GM18520 (cell line): Measurements from ENCODE around the gene SPATA1.

ENCODE experiments used
- ATAC-seq: cut with Tn5 transposase; IDR thresholded peaks from one replicate; pipeline ENCODE4 v1.9.1; 2021; ENCODE audit not compliant: unreplicated experiment

Gene SPATA1

DNA sequence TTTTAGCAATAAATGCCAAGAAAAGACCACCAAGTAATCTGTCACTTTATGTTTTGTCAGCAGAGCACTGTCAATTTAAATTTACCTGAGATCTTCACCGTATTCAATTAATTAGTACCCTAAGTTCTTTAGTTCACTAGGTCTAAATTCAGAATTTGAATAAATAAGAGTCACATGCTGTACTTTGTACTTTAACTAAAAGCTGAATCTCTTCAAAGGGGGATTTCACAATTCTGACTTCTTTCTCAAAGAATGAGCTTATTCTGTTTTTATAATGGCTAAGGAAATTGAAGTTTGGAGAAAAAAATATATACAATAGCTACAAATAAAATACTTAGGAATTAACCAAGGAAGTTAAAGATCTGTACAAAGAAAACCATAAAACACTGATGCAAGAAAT, 2.3 kb downstream of the SPATA1 start:
- no peak for ATAC-seq

DNA sequence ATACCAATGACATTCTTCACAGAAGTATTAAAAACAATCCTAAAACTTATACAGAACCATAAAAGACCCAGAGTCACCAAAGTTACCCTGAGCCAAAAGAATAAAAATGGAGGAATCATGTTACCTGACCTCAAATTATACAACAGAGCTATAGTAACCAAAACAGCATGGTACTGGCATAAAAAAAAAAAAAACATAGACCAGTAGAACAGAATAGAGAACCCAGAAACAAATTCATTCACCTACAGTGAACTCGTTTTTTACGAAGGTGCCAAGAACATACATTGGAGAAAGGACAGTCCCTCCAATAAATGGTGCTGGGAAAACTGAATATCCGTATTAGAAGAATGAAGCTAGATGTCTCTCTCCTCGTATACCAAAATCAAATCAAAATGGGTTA, 2.8 kb downstream of the SPATA1 start:
- ATAC-seq = no peak

DNA sequence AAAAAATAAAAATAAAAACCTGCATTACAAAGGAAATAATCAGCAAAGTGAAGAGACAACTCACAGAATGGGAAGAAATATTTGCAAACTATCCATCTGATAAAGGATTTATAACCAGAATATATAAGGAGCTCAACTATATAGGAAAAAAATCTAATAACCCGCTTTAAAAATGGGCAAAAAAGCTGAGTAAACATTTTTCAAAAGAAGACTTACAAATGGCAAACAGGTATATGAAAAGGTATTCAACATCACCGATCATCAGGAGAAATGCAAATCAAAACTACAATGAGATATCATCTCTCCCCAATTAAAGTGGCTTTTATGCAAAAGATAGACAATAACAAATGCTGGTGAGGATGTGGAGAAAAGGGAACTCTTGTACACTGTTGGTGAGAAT, 4.0 kb downstream of the SPATA1 start:
- ATAC-seq = no peak

DNA sequence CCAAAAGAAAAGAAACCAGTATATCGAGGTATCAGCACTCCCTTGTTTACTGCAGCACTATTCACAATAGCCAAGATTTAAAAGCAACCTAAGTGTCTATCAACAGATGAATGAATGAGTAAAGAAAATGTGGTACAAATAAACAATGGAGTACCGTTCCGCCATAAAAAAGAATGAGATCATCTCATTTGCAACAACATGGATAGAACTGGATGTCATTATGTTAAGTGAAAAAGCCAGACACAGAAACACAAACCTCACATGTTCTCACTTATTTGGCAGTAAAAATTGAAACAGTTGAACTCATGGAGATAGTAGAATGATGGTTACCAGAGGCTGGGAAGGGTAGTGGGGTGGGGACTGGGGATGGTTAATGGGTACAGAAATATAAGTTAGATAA, 4.5 kb downstream of the SPATA1 start:
- ATAC-seq = no peak

DNA sequence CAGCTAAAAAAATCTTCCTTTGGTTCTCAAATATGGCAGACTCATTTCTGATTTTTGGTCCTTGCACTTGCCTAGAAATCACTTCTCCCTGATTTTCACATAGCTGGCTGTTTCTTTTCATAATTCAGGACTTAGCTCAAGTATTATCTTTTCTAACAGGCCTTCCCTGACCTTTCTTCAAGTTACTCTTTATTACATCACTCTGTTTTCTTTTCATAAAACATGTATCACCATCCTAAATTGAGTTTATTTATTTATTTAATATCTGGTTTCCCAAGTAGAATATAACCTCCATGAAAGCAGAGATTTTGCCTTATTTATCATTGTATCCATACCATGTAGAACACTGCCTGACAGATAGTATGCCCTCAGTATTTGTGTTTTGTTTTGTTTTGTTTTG, 18.4 kb downstream of the SPATA1 start:
- ATAC-seq = no peak

DNA sequence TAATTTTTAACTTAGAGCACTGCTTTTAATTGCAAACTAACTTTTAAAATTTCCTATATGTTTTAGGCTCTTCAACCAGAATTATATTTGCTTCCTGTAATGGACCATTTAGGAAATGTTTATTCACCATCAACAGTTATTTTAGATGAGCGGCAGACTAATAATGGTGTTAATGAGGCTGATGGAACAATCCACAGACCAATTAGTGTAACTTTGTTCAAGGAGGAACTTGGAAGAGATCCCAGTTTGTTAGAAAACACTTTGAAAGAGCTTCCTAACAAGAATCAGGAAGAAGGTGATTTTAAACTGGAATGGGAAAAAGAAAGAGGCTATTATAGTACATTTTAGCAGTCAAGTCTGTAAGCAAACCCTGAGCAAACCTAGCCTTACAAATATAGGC, 19.6 kb downstream of the SPATA1 start:
- ATAC-seq = no peak

DNA sequence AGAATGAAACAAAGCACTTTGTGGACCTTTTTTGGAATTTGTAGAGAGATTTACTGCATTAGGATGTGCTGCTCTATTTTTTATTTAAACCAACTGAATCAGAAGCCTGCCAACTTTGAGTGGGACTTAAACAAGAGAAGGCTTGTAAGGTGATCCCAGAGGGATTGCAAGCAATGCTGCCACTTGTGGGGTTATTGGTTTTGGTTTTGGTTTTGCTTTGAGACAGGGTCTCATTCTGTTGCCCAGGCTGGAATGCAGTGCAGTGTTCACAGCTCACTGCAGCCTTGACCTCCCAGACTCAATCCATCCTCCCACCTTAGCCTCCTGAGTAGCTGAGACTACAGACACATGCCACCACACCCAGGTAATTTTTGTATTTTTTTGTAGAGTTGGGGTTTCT, 32.4 kb downstream of the SPATA1 start:
- ATAC-seq = peak; percentile 40

DNA sequence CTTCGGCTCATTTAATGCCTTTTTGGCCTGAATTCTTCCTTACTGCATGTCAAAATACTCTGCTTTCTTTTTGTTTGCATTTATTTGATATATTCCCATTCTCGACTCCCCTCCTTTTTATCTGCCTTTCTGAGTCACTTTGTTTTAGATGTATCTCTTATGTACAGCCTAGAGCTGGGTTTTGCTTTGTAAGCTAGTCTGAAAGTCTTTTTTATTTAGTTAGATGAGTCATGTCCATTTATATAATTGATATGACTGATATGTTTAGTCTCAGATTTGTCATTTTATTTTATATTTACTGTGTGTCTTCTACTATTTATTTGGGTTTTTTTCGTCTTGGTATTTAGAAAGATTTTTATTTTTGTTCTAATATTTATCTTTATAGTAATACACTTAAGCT, 33.8 kb downstream of the SPATA1 start:
- no peak for ATAC-seq

DNA sequence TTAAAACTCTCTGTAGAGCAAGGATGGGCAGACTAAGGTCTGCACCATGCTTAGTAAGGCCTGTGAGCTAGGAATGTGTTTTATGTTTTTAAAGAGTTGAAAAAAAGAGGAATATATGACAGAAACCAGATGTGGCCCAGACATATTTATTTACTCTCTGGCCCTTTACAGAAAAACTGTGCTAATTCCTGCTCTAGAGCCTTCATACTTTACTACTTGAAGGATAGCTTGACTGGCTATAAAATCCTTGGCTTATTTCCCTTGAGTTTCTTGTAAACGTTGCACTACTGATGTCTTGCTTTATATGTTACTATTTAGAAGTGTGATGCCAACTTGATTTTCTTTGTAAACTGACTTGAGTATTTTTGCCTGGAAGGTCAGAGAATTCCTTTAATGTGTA, 34.6 kb downstream of the SPATA1 start:
- no peak for ATAC-seq

DNA sequence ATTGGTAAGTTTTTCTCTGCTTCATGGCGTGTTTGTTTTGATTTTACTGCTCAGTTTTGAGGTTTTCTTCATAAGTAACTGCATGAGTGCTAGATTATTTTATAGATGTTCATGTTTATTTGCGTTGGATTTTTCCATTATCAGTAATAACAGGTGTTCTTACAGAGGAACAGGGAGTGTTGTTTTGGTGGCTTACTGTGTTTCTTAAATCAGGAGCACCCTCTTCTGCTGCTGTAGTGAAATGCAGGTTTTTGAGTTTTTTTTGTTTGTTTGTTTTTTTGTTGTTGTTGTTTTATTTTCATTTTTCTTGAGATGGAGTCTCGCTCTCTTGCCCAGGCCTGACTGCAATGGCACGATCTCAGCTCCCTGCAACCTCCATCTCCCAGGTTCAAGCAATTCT, 35.5 kb downstream of the SPATA1 start:
- no peak for ATAC-seq

DNA sequence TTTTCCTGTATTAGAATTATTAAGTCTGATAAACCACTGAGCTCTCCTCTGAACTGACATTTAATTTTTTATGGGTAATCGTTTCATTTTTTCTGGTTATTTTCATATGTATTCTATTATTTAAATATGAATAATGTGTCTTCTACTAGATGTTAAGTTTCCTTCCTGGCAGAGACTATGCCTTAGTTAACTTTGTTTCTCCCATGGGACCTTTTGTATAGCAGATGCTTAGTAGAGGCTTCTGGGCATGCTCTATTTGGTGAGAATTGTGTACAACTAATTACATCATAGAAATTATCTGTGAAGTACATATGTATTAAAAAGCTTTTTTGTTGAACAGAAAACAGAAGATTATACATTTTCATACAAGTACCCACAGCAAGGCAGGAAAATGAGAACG, 44.6 kb downstream of the SPATA1 start:
- no peak for ATAC-seq

DNA sequence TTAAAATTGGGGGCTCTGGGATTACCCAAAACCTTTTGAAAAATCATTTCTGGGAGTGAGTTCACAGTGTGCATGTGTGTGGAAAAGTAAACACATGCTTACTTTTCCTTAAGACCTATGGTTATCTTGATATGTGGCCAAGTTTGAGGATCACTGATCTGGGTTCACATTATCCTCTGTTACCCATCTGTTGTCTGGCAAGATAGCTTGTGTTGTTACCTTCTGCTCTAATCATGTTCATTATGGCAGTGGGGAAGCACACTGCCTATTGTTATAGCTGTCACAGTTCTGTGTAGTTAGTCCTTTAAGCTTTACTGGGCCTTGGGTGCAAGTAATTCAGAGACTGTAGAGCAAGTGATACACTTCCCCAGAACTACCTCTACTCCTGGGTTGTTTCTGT, 63.0 kb downstream of the SPATA1 start:
- no peak for ATAC-seq

DNA sequence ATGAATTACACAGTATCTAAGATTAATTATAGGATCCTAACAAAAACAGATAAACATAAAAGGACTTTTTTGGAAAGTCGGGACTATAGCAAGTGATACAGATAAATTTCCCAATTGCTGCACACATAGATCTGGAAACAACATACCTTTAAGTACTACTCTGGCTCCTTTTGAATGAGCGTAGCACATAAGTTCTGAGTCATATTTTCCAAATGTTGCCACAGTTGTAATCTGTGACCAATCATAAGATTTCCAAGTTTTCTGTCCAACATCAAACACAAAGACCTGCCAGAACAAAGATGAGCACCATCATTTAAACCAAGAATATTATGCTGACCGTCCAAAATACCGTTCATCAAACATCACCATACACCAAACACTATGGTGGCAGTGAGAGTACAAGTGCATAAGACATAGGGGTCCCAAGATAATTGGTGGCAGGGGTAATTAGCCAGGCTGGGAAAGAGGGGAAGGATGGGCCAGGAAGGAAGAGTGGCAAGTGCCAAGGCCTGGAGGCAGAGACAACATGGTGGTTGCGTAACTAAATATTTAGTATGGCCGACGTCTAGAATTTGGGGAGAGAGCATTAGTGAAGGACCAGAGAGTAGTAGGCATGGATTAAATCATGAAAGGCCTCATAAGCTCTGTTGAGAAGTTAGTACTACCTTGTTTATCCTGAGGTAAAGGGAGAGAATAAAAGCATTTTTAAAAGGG, 64.4 kb downstream of the SPATA1 start:
- ATAC-seq = no peak

DNA sequence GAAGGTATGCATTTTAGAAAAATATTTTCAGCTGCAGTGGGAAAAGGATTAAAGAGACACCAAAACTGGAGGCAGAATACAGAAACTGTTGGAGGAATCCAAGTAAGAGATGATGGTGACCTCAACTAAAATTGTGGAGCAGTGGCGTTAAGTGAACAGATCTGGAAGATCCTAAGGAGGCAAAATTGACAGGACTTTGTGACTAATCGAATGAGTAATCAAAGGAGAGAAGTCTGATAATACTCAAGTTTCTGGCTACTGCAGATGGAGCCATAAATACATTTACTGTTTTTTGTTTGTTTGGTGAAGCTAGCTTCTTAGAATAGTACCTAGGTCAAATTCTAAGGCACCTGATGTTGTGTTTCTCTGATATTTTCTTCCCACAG, 65.0 kb downstream of the SPATA1 start:
- no peak for ATAC-seq

DNA sequence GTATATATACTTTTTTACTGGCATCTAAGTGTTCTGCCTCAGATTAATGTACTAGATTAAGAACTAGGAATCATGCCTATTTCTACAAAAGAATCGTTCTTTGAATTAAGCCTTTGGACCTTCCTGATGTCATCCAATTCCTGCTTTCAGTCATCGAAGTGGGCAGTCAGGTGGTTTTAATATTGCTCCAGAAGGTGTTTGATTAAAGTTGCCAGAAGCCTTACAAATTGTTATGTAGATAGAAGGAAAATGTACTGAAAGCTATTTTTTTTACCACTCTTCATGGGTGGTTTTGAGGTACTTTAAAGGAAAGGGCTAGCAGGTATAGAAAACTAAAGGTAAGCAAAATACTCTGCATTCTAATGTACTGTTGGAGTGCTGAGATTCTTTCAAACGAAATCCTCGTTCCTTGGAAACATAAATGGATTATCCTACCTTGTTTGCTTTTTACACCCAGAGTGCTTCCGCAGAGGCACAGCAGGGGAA, 67.3 kb downstream of the SPATA1 start:
- ATAC-seq = no peak

DNA sequence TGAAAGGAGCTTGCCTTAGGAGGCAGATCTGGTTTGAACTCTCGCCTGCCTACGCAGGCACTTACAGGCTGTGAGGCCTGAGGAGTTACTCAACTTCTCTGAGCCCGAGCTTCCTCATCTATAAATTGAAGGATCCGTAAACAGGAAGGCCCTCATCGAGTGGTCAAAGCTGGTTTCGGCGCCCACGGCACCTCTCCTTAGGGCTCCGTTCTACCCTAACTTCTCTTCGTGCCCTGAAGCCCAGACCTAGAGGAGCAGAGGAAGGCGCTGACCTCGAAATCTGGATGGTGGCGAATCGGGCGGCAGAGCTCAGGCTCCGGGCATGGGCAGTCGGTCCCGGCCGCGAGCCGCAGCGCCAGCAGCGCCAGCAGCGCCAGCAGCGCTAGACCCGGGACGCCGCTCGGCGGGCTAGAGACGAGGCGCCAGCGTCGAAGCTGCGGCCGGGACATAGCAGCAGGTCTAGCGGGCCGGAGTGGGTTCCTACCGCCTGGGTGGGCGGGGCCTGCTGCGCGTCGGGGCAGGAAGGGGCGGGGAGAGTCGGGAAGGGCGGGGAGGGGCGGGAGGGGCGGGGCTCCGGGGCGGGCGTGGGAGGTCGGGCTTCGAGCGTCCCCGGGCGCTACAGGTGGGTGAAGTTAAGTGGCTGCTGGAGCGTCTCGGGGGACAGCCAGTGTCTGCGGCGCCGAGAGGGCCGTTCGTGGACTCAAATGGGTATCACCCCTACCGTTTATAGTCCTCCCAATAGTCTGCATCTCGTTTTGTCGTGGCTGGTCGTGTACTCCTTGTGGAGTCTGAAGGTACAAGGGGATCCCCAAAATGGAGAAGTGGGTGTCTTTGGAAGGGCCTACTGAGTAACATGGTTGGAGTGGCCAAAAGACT, 68.0 kb downstream of the SPATA1 start, which contains the start of gene CTBS:
Gene CTBS, minus strand, starts transcription at position 474 of the 876 bp plus-strand sequence. Its CDS starts 25 bp downstream, at position 449.
- peak; percentile 71 for ATAC-seq

DNA sequence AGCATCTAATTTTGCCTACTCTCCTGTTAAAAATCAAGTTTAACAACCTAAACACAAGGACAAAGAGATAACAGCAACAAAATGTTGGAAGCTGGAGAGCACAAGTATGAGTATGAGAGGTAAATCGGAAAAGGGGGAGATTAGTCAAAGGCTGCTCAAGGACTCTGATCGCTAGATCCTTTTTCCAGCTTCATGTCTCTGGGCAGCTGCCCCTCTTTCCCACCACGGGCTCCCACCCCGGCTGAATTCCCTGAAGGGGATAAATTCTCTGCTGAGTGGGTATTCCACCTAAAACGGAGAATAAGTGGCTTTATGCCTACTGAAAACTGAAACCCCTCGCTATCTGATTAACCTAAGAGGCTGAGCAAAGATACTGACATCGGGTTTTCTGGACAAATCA, 68.8 kb downstream of the SPATA1 start:
- ATAC-seq = no peak

DNA sequence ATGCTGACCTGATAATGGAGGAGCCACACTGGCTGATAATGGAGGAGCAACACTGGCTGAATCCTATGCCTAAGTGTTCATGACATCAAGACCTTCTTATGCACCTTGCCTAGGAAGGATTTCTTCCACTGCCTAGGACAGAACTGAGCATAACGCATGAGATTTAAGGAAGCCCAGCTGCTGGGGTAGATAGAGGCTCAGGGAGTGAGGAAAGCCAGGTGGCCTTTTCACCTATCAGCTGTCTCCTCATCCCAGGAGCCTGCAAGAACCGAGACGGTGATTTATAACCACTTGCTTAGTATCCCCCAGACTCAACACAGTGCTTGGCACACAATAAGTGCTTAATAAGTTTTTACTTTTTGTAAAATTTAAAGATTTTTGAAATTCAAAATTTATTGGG, 75.5 kb downstream of the SPATA1 start:
- ATAC-seq = no peak

DNA sequence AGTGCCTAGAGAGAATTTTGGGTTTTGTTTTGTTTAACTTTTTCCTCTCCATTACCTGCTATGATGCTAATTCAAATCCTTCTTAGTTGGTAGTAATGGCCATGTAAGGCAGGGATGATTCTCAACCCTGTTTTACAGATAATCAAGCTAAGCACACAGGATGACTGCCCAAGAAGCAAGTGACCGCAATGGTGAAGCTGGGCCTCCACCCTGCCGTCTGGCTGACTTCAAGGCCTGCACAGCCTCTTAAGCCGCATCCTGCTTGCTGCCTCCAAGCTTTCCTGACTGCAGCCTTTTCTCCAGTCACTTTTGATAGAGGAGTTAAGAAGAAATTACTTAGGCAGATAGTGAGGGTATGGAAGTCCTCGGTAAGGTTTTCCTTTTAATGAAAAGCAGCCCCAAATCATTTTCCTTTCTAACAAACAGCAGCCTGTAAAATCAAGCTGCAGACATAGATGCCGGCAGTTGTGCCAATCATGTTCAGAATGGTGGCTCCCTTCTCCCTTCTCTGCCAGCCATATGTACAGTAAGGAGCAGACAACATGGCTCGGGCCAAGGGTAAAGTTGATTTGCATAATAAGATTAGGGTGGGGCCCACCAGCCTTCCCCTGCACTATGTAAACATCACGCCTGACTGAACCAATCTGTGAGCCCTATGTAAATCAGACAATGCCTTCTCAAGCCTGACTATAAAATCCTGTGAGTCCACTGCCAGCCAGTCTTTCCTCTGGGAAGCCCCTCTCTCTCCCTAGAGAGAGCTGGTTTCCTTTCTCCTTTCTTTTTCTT, 76.8 kb downstream of the SPATA1 start:
- no peak for ATAC-seq

DNA sequence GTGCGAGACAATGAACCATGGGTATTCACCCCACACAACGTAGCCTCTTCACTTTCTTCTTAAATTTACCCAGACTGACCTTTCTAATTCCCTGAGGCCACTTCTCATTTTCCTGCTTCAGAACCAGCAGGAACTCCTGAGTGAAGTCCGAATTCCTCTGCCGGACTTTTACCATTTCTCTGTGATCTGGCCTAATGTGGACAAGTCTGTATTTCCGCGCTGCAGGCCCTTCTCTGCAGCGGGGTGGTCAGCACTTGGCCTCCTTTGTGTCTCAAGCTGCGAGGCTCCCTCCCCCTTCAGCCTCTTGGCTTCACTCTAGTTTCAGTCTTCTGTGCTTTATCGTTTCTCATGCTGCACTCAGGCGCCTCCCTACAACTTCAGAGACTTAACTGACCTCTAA, 77.5 kb downstream of the SPATA1 start:
- ATAC-seq = no peak

DNA sequence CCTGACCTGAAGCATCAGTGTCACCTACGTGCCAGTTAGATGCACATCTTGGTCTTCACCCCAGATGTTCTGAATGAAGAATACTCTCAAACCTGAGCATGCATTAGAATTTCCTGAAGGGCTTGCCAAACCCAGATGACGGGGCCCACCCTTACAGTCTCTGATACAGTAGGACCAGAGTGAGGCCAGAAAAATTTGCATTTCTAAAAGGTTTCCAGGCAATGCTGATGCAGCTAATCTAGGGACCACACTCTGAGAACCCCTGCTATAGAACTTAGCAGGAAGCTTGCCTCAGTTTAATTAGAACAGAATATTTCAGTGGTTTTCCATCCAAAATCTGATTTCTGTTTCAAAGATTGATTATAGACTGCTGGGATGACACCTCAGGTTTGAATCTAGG, 77.9 kb downstream of the SPATA1 start:
- ATAC-seq = no peak
